Inflammatory macrophage treated with lipopolysaccharide for 1 hour (primary cell): ENCODE results near the gene CCDC50.

Experiments used
- DNase-seq, 2 donors: peaks; one replicate each; pipeline ENCODE4 v3.0.0-alpha.2; 2020 to 2022

Gene CCDC50

GRCh38 chr3:191320316-191320715 lies 8.9 kb upstream of the CCDC50 start:
- DNase-seq, result no peak

GRCh38 chr3:191321019-191321767 lies 8.0 kb upstream of the CCDC50 start:
- DNase-seq, result no peak

GRCh38 chr3:191324936-191325335 lies 4.3 kb upstream of the CCDC50 start:
- DNase-seq, result no peak

GRCh38 chr3:191327526-191327925 lies 1.7 kb upstream of the CCDC50 start:
- no peak for DNase-seq

GRCh38 chr3:191328383-191328961 lies 722 bp upstream of the CCDC50 start:
- no peak for DNase-seq

- peak in 1 of 2 donors; percentile 21 for DNase-seq
These were observed 698 bp downstream of the CCDC50 start, which contains the start of gene UTS2B for GRCh38 chr3:191329654-191330529. UTS2B (minus strand) TSS chr3:191330526; CDS start chr3:191282189, 48,337 bp downstream.

- no peak for DNase-seq
These were observed 1.4 kb downstream of the CCDC50 start for GRCh38 chr3:191330530-191331048.

GRCh38 chr3:191331388-191331787 lies 2.2 kb downstream of the CCDC50 start:
- peak; percentile 17 to 74 for DNase-seq

GRCh38 chr3:191333298-191333880 lies 4.2 kb downstream of the CCDC50 start:
- DNase-seq, result no peak

GRCh38 chr3:191334346-191334893 lies 5.2 kb downstream of the CCDC50 start:
- peak; percentile 18 to 34 for DNase-seq

- no peak for DNase-seq
These were observed 7.6 kb downstream of the CCDC50 start for GRCh38 chr3:191336833-191337232.

- DNase-seq, result no peak
These were observed 8.9 kb downstream of the CCDC50 start for GRCh38 chr3:191338177-191338488.

- DNase-seq, result no peak
These were observed 10.2 kb downstream of the CCDC50 start for GRCh38 chr3:191339316-191339917.

- DNase-seq, result no peak
These were observed 11.2 kb downstream of the CCDC50 start for GRCh38 chr3:191340351-191340750.

- no peak for DNase-seq
These were observed 11.8 kb downstream of the CCDC50 start for GRCh38 chr3:191340966-191341365.

GRCh38 chr3:191342006-191342405 lies 12.8 kb downstream of the CCDC50 start:
- peak; percentile 58 to 60 for DNase-seq

- DNase-seq, result no peak
These were observed 13.2 kb downstream of the CCDC50 start for GRCh38 chr3:191342411-191342810.

- no peak for DNase-seq
These were observed 13.9 kb downstream of the CCDC50 start for GRCh38 chr3:191343115-191343514.

- DNase-seq, result no peak
These were observed 14.7 kb downstream of the CCDC50 start for GRCh38 chr3:191343913-191344312.

- DNase-seq, result no peak
These were observed 16.1 kb downstream of the CCDC50 start for GRCh38 chr3:191345334-191345733.

- DNase-seq, result no peak
These were observed 18.0 kb downstream of the CCDC50 start for GRCh38 chr3:191347228-191347627.

- no peak for DNase-seq
These were observed 18.9 kb downstream of the CCDC50 start for GRCh38 chr3:191348098-191348497.
